Endothelial cell (in vitro differentiated cells): ENCODE results near the gene CASP7. TPM values are rescaled to one million over a fixed set of nuclear protein-coding genes. Genes with fewer than 3 reads are reported as not detected.

ENCODE experiments used
- DNase-seq: peaks from one replicate; pipeline ENCODE4 v3.0.0; 2021; ENCODE audit warnings: low spot score
- H3K27ac Mint-ChIP-seq: one replicate; pipeline ENCODE4 v1.8.0; 2021; ENCODE audit warnings: mixed read lengths, inconsistent platforms; ENCODE audit not compliant: unreplicated experiment
- H3K27me3 Mint-ChIP-seq: one replicate; pipeline ENCODE4 v1.8.0; 2021; ENCODE audit warnings: mild to moderate bottlenecking, moderate library complexity, mixed read lengths, inconsistent platforms; ENCODE audit not compliant: unreplicated experiment
- H3K36me3 Mint-ChIP-seq: one replicate; pipeline ENCODE4 v1.8.0; 2021; ENCODE audit warnings: mild to moderate bottlenecking, low read depth, mixed read lengths, inconsistent platforms; ENCODE audit not compliant: unreplicated experiment
- H3K4me1 Mint-ChIP-seq: one replicate; pipeline ENCODE4 v1.8.0; 2021; ENCODE audit warnings: mild to moderate bottlenecking, mixed read lengths, inconsistent platforms; ENCODE audit not compliant: unreplicated experiment
- H3K4me3 Mint-ChIP-seq: one replicate; pipeline ENCODE4 v1.8.0; 2021; ENCODE audit warnings: mild to moderate bottlenecking, mixed read lengths, inconsistent platforms; ENCODE audit not compliant: unreplicated experiment
- H3K9me3 Mint-ChIP-seq: one replicate; pipeline ENCODE4 v1.8.0; 2021; ENCODE audit warnings: mixed read lengths, inconsistent platforms; ENCODE audit not compliant: unreplicated experiment
- CTCF ChIP-seq: fragments of 200-600 bp; sonication (generic); IDR thresholded peaks from one replicate; pipeline ENCODE4 v1.5.0; 2021; ENCODE audit warnings: antibody characterized with exemption; ENCODE audit not compliant: unreplicated experiment
- total RNA-seq: library from RNA; stranded (reverse); fragmentation: NEBNext Ultra II Directional; extraction: Animal tissue kit (Norgen Biotek cat#: 25700); gene quantifications from one replicate; pipeline ENCODE4 v1.2.1, GENCODE V29; 2021; ENCODE audit not compliant: unreplicated experiment

The CASP7 gene
- total RNA-seq, 1 donor from 2014 or later: 11.9 TPM

DNA sequence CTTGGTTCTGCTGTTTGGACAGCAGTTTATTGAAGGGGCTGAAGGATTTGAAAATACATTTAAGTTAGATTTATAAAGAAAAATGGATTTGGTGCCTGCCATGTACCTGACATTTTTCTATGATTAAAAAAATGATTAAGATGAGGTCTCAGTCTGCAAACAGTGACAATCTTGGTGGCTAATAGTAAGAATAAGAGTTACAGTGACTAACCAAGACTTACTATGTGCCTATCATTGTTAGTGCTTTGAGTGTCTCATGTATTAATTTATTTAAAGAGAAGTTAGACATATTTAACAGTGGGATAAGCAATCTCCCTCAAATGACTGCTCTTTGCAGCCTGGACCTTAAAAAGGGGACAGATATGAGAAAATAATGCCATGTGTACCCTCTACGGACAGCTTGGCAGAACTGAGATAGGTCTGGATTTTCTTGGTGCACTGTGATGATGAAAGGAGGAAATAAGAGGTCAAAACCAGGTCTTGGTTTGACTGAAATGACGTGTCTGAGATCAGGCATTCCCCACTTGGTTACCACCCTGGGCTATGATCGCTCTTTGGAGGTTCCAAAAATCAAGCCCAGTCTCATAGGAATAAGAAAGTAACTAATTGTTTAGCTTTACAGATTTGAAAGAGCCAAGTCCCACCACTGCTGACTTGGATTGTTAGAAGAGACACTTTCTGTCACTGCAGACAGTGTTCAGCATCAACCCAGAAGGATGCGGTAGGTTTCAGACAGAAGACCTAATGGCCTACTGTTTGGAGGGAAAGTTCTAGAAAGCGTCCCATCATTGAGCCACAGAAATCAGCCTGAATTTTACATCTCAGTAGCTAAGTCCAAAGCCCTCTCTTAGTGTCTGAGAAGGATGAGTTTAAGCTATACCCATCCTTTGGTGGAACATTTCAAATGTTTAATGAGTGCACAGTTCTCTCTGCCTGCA lies 2.1 kb downstream of the CASP7 start:
- peaks cover 7% of the 10 kb centered on the region for H3K27me3 Mint-ChIP-seq
- H3K27ac Mint-ChIP-seq: peak overlapping the region; percentile 83
- peaks cover 9% of the 10 kb centered on the region for H3K36me3 Mint-ChIP-seq
- no peaks in the 10 kb centered on the region for H3K9me3 Mint-ChIP-seq
- H3K4me1 Mint-ChIP-seq: peaks cover 19% of the 10 kb centered on the region
- no peak for TF ChIP-seq CTCF
- peak overlapping the region; percentile 96 for H3K4me3 Mint-ChIP-seq
- DNase-seq: no peak

GRCh38 chr10:113683300-113683699 lies 3.6 kb downstream of the CASP7 start:
- TF ChIP-seq CTCF: no peak
- Mint-ChIP-seq H3K27ac (no peak overlapping the region), H3K27me3 (peaks cover 7% of the 10 kb centered on the region), H3K4me1 (peaks cover 19% of the 10 kb centered on the region), H3K9me3 (no peaks in the 10 kb centered on the region), H3K36me3 (peaks cover 5% of the 10 kb centered on the region), H3K4me3 (no peak overlapping the region)
- no peak for DNase-seq

DNA sequence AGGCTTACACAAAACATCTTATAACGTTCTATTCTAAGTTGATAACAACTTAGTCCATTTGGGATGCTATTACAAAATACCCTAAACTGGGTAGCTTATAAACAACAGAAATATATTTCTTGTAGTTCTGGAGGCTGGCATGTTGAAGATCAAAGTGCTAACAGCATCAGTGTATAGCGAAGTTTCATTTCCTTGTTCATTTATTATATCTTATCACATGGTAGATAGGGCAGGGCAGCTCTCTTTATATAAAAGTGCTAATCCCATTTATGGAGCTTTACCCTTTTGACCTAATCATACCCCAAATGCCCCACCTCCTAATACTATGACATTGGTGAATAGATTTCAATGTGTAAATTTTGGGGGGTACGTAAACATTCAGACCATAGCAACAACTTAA lies 6.3 kb downstream of the CASP7 start:
- no peak for TF ChIP-seq CTCF
- Mint-ChIP-seq H3K4me3 (no peak overlapping the region), H3K27ac (no peak overlapping the region), H3K27me3 (peaks cover 3% of the 10 kb centered on the region), H3K9me3 (no peaks in the 10 kb centered on the region), H3K4me1 (peaks cover 3% of the 10 kb centered on the region), H3K36me3 (no peaks in the 10 kb centered on the region)
- no peak for DNase-seq

- H3K9me3 Mint-ChIP-seq: no peaks in the 10 kb centered on the region
- DNase-seq: no peak
- no peak overlapping the region for H3K27ac Mint-ChIP-seq
- H3K27me3 Mint-ChIP-seq: peaks cover 3% of the 10 kb centered on the region
- no peak for TF ChIP-seq CTCF
- no peaks in the 10 kb centered on the region for H3K4me1 Mint-ChIP-seq
- H3K4me3 Mint-ChIP-seq: no peak overlapping the region
- no peaks in the 10 kb centered on the region for H3K36me3 Mint-ChIP-seq
These were observed 7.3 kb downstream of the CASP7 start for GRCh38 chr10:113687037-113687436.

DNA sequence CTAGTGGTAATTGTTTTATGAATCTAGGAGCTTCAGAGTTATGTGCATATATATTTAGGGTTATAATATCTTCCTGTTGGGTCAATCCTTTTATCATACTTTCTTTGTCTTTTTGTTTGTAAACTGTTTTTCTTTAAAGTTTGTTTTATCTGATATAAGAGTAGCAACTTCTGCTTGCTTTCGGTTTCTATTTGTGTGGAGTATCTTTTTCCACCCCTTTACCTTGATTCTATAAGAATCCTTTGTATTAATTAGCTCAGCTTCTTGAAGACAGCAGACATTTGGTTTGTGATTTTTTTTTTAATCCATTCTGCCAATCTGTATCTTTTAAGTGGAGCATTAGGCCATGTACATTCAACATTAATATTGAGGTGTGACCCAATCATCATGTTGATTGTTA lies 9.3 kb downstream of the CASP7 start:
- H3K9me3 Mint-ChIP-seq: no peaks in the 10 kb centered on the region
- peaks cover 18% of the 10 kb centered on the region for H3K36me3 Mint-ChIP-seq
- H3K4me1 Mint-ChIP-seq: no peaks in the 10 kb centered on the region
- no peak for TF ChIP-seq CTCF
- no peak overlapping the region for H3K27ac Mint-ChIP-seq
- no peak overlapping the region for H3K4me3 Mint-ChIP-seq
- no peak for DNase-seq
- H3K27me3 Mint-ChIP-seq: peaks cover 3% of the 10 kb centered on the region
